Thyroid gland (tissue), 4 donors: Measurements from ENCODE around the gene B3GNT8.

Source experiments
- POLR2A ChIP-seq, 2 donors: fragments of 450-650 bp; IDR thresholded peaks; one replicate each; pipeline ENCODE4 v1.6.1; 2017; ENCODE audit warnings: antibody characterized with exemption in 2 of 2, mild to moderate bottlenecking in 2 of 2, moderate library complexity in 1 of 2
- TF ChIP-seq, protein P1 (sequence below), 6 experiments: fragments of 200-600 bp in 3 of 6; fragments of 450-650 bp in 3 of 6; sonication (generic) in 3 of 6; IDR thresholded peaks; one replicate each; pipeline ENCODE4 v1.5.1; 2016 to 2019; ENCODE audit warnings: antibody characterized with exemption in 6 of 6, mild to moderate bottlenecking in 2 of 6, inconsistent platforms in 1 of 6, moderate library complexity in 1 of 6

- TF ChIP-seq POLR2A (IDR thresholded peaks at IDR 0.05), result no peak
- TF ChIP-seq, protein P1, sequence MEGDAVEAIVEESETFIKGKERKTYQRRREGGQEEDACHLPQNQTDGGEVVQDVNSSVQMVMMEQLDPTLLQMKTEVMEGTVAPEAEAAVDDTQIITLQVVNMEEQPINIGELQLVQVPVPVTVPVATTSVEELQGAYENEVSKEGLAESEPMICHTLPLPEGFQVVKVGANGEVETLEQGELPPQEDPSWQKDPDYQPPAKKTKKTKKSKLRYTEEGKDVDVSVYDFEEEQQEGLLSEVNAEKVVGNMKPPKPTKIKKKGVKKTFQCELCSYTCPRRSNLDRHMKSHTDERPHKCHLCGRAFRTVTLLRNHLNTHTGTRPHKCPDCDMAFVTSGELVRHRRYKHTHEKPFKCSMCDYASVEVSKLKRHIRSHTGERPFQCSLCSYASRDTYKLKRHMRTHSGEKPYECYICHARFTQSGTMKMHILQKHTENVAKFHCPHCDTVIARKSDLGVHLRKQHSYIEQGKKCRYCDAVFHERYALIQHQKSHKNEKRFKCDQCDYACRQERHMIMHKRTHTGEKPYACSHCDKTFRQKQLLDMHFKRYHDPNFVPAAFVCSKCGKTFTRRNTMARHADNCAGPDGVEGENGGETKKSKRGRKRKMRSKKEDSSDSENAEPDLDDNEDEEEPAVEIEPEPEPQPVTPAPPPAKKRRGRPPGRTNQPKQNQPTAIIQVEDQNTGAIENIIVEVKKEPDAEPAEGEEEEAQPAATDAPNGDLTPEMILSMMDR (IDR thresholded peaks at IDR 0.05), result no peak
Observed at GRCh38 chr19:41392775-41393174, 34.4 kb downstream of the B3GNT8 start.
